SJCRH30 (cell line): Measurements from ENCODE around the gene SLC6A6. TPM values are rescaled to one million over a fixed set of nuclear protein-coding genes. Genes with fewer than 3 reads are reported as not detected.
A peak's percentile ranks its signal among the peaks of the same experiment; 100 is the strongest.

Experiments used
- DNase-seq, 2 experiments: peaks; one replicate each; pipeline ENCODE4 v3.0.0-alpha.2; 2015 to 2020
- H3K27ac ChIP-seq: fragments of 250-450 bp; sonication (Bioruptor Pico); 2 replicates; pipeline ENCODE4 v1.5.1; 2020; ENCODE audit warnings: mild to moderate bottlenecking, moderate library complexity
- H3K27me3 ChIP-seq: fragments of 250-450 bp; sonication (Bioruptor Pico); 2 replicates; pipeline ENCODE4 v1.5.1; 2020; ENCODE audit warnings: mild to moderate bottlenecking, moderate library complexity
- H3K36me3 ChIP-seq: fragments of 250-450 bp; sonication (Bioruptor Pico); 2 replicates; pipeline ENCODE4 v1.5.1; 2020; ENCODE audit warnings: mild to moderate bottlenecking, moderate library complexity
- H3K4me1 ChIP-seq: fragments of 250-450 bp; sonication (Bioruptor Pico); 2 replicates; pipeline ENCODE4 v1.5.1; 2020; ENCODE audit warnings: mild to moderate bottlenecking, moderate library complexity
- H3K4me3 ChIP-seq: fragments of 250-450 bp; sonication (Bioruptor Pico); 2 replicates; pipeline ENCODE4 v1.5.1; 2020; ENCODE audit warnings: mild to moderate bottlenecking, moderate library complexity
- H3K9me3 ChIP-seq: fragments of 250-450 bp; sonication (Bioruptor Pico); replicated peaks from 2 replicates; pipeline ENCODE4 v1.5.1; 2020; ENCODE audit warnings: mild to moderate bottlenecking, moderate library complexity
- total RNA-seq: library from RNA; depleted of rRNA; stranded (reverse); fragments of >200 nt; shearing (Covaris generic); gene quantifications from 2 replicates; pipeline ENCODE4 v1.2.3, GENCODE V29; 2014

Gene SLC6A6
- total RNA-seq, 1 experiment from 2014 or later: 10.9 TPM

GRCh38 chr3:14439501-14440167 lies 37.2 kb downstream of the SLC6A6 start:
- no peaks in the 10 kb centered on the region for H3K36me3 ChIP-seq
- DNase-seq: peak; percentile 70 to 75
- H3K4me3 ChIP-seq: no peak overlapping the region
- no peaks in the 10 kb centered on the region for H3K27me3 ChIP-seq
- H3K9me3 ChIP-seq: no peaks in the 10 kb centered on the region
- H3K4me1 ChIP-seq: peaks cover 32% of the 10 kb centered on the region
- no peak overlapping the region for H3K27ac ChIP-seq

DNA sequence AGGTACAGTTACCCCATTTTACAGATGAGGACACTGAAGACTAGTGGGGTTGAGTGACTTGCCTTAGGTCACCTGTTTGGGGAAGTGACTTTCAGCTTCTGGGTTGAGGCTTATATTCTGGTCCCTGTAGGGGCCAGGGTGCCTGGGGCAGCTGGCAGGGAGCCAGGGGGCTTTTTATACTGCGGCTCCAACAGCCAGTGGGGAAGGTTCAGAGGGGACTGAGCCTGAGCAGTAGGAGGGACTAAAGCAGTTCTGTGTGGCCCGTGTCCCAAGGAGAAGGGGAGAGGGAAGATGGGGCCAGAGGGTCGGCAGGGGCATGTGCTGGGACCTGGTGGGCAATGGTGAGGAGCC lies 37.7 kb downstream of the SLC6A6 start:
- Histone ChIP-seq H3K4me3 (no peak overlapping the region), H3K36me3 (no peaks in the 10 kb centered on the region), H3K9me3 (no peaks in the 10 kb centered on the region), H3K4me1 (peaks cover 32% of the 10 kb centered on the region), H3K27ac (no peak overlapping the region), H3K27me3 (no peaks in the 10 kb centered on the region)
- peak in 1 of 2 experiments; percentile 43 for DNase-seq

GRCh38 chr3:14440531-14441239 lies 38.3 kb downstream of the SLC6A6 start:
- no peaks in the 10 kb centered on the region for H3K27me3 ChIP-seq
- peak; percentile 46 to 52 for DNase-seq
- no peak overlapping the region for H3K4me3 ChIP-seq
- H3K9me3 ChIP-seq: no peaks in the 10 kb centered on the region
- peaks cover 32% of the 10 kb centered on the region for H3K4me1 ChIP-seq
- no peak overlapping the region for H3K27ac ChIP-seq
- H3K36me3 ChIP-seq: 0 out of 2 replicates have a peak, but pooled peaks cover 3% of the 10 kb centered on the region

DNA sequence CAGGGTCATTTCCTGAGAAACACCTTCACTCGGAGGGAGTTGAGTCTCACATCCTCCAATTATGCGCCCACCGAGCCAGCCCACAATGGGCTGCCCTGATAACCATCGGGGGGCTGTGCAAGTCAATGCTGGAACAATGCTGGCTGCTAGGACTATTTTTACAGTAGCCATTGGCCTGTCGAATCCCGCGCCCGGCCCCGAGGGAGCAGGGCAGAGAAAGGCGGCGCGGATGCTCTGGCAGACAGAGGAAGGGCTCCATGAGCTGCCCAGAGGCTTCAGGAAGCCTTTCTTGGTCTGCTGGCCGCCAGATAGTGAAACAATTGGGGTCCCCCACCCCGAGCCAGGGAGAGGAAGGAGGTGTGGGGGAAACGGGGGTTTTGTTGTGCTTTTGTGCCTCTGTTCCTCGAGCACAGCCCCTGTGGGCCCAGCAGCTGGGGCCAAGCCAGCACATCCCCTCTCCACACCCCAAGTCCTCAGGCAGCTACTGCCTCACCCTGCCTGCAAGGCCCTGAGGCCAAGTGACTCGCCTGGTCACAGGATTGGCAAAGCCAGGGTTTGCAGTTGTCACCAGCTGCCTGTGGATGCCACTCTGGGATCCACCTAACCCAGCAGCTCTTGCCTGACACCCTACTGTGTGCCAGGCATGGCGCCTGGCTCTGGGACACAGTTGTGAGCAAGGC lies 39.0 kb downstream of the SLC6A6 start:
- Histone ChIP-seq H3K9me3 (no peaks in the 10 kb centered on the region), H3K4me3 (no peak overlapping the region), H3K4me1 (peaks cover 32% of the 10 kb centered on the region), H3K27me3 (no peaks in the 10 kb centered on the region), H3K36me3 (0 out of 2 replicates have a peak, but pooled peaks cover 3% of the 10 kb centered on the region), H3K27ac (no peak overlapping the region)
- no peak for DNase-seq

- Histone ChIP-seq H3K36me3 (0 out of 2 replicates have a peak, but pooled peaks cover 3% of the 10 kb centered on the region), H3K27me3 (no peaks in the 10 kb centered on the region), H3K27ac (no peak overlapping the region), H3K4me1 (peaks cover 32% of the 10 kb centered on the region), H3K9me3 (no peaks in the 10 kb centered on the region), H3K4me3 (no peak overlapping the region)
- DNase-seq: no peak
These were observed 39.5 kb downstream of the SLC6A6 start for GRCh38 chr3:14441920-14442300.

DNA sequence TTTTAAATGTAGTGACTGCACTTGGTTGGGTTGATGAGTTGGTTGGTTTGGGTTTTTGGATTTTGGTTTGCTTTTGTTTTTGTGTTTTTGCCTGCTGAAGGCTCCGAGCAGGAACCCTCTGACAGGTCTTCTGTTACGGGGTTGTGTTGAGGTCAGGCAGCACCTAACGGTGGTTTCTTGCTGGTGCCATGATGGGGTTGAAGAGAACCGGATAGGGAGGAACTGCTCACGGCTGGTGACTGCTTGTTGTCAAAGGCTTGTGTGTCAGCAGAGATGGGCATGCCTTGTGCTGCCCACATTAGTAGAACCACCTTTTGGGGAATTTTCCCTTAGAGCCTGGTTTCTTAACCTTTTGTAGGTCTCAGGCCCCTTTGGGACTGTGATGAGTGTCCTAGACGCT lies 42.0 kb downstream of the SLC6A6 start:
- peaks cover 13% of the 10 kb centered on the region; the same call in 1 of the 2 replicates for H3K36me3 ChIP-seq
- no peak for DNase-seq
- no peak overlapping the region for H3K27ac ChIP-seq
- no peaks in the 10 kb centered on the region for H3K9me3 ChIP-seq
- no peak overlapping the region for H3K4me3 ChIP-seq
- no peaks in the 10 kb centered on the region for H3K27me3 ChIP-seq
- peaks cover 20% of the 10 kb centered on the region for H3K4me1 ChIP-seq

GRCh38 chr3:14445773-14446172 lies 43.4 kb downstream of the SLC6A6 start:
- DNase-seq: no peak
- Histone ChIP-seq H3K36me3 (peaks cover 13% of the 10 kb centered on the region; the same call in 1 of the 2 replicates), H3K9me3 (no peaks in the 10 kb centered on the region), H3K27ac (no peak overlapping the region), H3K4me3 (no peak overlapping the region), H3K27me3 (no peaks in the 10 kb centered on the region), H3K4me1 (peaks cover 6% of the 10 kb centered on the region; the same call in 1 of the 2 replicates)

DNA sequence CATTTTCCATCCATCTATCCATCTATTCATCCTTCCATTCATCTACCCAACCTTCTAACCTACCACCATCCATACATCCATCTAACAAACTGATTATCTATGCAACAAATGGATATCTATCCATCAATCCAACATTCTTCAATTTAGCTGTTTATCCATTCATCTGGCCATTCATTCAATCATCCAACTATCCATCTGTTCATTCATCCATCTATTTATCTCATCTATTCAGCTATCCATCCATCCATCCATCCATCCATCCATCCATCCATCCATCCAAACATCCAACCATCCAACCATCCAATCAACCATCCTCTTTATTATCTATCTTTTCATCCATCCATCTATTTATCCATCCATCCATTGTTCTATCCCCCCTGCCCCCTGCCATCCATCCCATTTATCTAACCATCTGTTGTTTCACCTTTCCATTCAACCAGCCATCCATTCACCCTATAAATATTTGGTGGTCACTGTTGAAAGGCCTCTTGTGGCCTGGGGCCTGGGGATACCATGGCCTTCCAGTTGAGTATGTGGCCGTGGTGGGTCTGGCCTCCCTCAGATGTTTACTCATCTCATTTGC lies 44.7 kb downstream of the SLC6A6 start:
- no peak for DNase-seq
- no peaks in the 10 kb centered on the region for H3K9me3 ChIP-seq
- H3K4me1 ChIP-seq: peaks cover 6% of the 10 kb centered on the region
- no peaks in the 10 kb centered on the region for H3K27me3 ChIP-seq
- peaks cover 15% of the 10 kb centered on the region; the same call in 1 of the 2 replicates for H3K36me3 ChIP-seq
- no peak overlapping the region for H3K27ac ChIP-seq
- H3K4me3 ChIP-seq: no peak overlapping the region

- H3K9me3 ChIP-seq: no peaks in the 10 kb centered on the region
- DNase-seq: no peak
- H3K27me3 ChIP-seq: no peaks in the 10 kb centered on the region
- H3K27ac ChIP-seq: no peak overlapping the region
- H3K4me3 ChIP-seq: no peak overlapping the region
- H3K4me1 ChIP-seq: peaks cover 14% of the 10 kb centered on the region
- H3K36me3 ChIP-seq: peaks cover 15% of the 10 kb centered on the region; the same call in 1 of the 2 replicates
These were observed 45.7 kb downstream of the SLC6A6 start for GRCh38 chr3:14448063-14448462.

DNA sequence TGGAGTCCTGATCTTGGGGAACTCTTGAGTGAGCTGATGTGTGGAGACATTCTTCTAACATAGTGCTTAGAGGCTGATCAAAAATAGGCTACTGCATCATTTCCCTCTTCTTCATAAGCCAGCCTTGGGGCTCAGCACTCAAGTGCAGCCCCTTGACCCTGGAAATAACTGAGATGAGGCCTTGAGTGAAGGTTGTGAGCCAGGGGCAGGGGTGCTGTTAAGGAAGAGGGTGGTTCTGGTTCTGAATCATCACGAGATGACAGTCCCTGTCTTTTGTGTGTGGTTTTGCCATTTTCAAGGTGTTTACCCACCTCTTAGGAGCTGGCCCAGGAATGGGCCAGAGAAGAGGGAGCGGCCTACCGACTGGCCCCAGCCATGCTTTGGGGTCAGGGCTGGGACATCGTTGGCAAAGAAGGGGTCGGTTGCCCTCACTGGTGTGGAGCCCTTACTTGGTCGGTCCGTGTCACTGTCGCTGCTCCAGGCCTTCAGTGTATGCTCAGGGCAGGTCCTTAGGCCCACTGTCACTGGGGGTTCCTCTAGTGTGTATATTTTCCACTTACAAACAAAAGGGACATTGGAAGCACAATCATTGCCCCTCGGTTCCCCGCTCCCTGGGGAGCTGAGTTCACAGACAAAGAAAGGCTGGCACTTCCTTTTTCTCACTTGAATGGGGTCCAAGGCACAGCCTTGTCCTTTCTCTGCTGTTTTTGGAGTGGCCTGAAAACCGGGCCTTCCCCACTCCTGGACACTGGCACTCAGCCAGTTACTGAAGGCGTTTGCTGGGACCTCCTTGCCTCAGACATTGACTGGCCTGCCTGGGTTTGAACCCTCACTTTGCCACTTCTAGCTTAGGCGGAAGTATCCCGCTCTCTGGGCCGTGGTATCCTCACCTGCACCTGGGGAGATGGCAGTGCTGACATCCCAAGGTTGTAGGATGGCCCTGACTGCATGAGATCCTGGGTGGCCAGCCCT lies 46.6 kb downstream of the SLC6A6 start:
- no peaks in the 10 kb centered on the region for H3K27me3 ChIP-seq
- DNase-seq: no peak
- H3K9me3 ChIP-seq: no peaks in the 10 kb centered on the region

DNA sequence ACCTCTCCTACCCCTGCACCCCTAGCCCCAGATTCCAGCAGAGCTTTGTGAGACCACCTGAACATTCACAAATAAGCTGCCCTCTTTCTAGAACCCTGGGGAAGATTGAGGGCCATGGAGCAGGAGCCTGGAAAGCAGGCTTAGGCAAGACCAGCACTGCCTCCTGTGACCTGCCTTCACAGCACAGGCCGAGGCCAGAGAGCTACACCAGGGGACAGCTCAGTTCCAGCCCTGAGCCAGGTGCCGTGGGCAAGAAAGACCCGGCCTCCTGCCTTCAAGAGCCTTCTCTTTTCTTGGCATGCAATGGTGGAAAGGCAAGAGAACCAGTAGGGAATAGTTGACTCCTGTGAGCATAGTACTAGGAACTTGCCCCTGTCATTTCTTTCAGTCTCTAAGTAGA lies 48.1 kb downstream of the SLC6A6 start:
- Histone ChIP-seq H3K36me3 (peaks cover 14% of the 10 kb centered on the region), H3K4me3 (no peak overlapping the region), H3K4me1 (peaks cover 20% of the 10 kb centered on the region), H3K9me3 (no peaks in the 10 kb centered on the region), H3K27ac (no peak overlapping the region), H3K27me3 (no peaks in the 10 kb centered on the region)
- DNase-seq: no peak

More for the DNA sequence above, 46.6 kb downstream of the SLC6A6 start:
- peaks cover 15% of the 10 kb centered on the region; the same call in 1 of the 2 replicates for H3K36me3 ChIP-seq
- no peak overlapping the region for H3K27ac ChIP-seq
- no peak overlapping the region for H3K4me3 ChIP-seq
- peaks cover 20% of the 10 kb centered on the region for H3K4me1 ChIP-seq

DNA sequence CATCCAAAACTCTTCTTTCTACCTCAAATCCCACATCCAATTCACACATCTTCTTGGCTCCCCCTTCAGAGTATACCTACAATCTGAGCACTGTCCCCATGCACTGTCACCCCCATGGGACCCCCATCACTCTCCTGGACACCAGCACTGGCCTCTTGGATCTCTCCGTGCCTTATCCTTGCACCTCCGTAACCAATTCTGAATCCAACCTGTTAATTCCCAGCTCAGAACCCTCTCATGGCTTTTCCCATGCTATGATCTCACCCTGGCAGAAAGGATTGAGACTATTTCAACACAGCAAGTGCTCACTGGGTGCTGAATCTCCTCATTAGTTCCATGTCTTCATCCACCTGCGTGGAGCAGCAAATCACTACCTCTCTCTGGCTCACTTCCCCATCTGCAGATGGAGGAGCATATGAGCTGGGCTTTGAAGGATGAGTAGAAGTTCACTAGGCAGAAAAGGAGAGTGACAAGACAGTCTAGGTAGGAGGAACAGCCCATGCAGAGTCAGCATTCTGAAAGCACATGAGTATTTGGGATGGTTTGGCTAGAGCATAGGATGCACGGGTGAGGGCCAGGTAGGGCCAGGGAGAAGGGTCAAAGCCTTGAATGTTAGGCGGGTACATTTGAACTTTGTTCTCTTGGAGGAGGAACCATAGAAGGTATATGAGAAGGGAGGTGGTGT lies 48.7 kb downstream of the SLC6A6 start:
- H3K36me3 ChIP-seq: peaks cover 13% of the 10 kb centered on the region

DNA sequence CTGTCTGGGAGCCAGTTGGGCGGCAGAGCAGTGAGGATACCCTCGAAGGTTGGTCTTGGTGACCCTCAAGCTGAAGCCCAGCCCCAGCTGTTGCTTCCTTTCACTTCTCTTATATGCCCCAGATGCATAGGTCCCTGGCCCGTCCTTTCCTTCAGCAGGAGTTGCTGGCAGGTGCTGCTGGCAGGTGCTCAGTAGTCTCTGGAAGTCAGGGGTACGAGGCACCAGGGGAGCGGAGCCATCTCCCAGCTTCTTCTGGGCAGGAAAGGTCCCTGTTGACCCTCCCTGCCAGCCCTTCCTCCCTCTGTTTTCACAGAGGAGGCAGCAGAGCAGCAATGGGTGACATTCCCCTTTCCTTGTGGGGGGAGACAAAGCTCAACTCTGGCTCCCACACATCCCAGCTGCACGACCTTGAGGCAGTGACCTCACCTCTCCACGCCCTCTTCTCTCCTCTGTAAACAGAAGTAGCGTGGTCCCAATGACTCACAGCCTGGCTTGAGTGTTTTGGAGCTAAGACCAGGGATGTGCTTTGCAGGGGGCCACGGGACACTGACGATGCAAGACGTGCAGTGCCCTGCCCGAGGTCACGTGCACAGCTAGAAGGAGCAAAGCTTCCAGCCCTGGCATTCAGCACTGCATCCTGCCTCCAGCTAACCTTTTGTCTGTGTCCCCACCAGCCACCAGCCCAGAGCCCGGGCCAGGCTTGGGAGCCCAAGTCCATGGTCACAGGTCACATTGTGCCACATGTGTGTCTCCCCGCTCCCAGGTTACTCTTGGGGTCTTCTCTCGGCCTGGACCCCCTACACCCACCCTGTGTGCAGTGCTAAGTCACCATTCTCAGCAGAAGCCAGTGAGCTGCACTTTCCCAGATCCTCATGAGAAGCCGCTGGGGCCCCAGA lies 49.7 kb downstream of the SLC6A6 start:
- peaks cover 20% of the 10 kb centered on the region for H3K4me1 ChIP-seq
- no peaks in the 10 kb centered on the region for H3K27me3 ChIP-seq
- peaks cover 13% of the 10 kb centered on the region for H3K36me3 ChIP-seq
- DNase-seq: peak; percentile 59 to 63
- peak overlapping the region; percentile 95 for H3K27ac ChIP-seq
- peak overlapping the region; percentile 33 for H3K4me3 ChIP-seq
- H3K9me3 ChIP-seq: no peaks in the 10 kb centered on the region

More for the DNA sequence above, 48.7 kb downstream of the SLC6A6 start:
- peaks cover 20% of the 10 kb centered on the region for H3K4me1 ChIP-seq
- no peak overlapping the region for H3K4me3 ChIP-seq
- no peaks in the 10 kb centered on the region for H3K27me3 ChIP-seq
- no peak overlapping the region for H3K27ac ChIP-seq
- DNase-seq: no peak
- no peaks in the 10 kb centered on the region for H3K9me3 ChIP-seq
